NOMO-1 treated with dmso at 0.1 percent for 144 hours (cell line): ENCODE data around the gene ASB9.
"Not testable (repeated sequence)": the region's sequence is repeated elsewhere in the genome, so short reads cannot be mapped to it uniquely, and the experiment has no call there.

Experiments used
- DNase-seq: peaks from one replicate; lab custom pipeline; 2025; ENCODE audit not compliant: unreplicated experiment; lab: John Stamatoyannopoulos, UW

The ASB9 gene

DNA sequence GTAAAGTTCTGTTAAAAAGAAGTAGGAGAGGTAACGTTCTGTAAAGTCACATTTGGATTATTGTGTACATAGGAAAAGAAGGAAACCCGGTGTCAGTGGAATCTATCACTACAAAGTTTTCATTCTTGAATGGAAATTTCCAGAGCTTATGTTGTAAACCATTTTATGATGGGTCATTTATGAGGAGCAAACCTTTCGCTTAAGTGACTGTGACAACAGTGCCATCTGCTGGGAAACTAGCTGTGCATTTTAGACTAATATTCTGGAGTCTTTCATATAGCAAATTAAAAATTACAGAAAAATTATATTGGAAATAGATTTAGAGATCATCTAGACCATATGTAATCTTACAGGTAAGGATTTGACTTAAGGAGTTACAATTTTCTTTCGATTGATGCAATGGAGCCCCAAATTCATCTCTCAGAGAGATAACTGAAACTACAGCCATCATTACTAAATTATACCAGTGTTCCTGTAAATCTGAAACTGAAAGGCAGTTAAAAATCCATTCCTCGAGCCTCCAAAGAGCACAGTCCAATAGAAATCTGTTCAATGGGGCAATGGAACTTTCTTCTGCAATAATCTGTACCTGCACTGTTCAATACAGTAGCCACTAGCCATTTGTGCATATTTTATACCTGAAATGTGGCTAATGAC, 26.9 kb downstream of the ASB9 start:
- no peak for DNase-seq

DNA sequence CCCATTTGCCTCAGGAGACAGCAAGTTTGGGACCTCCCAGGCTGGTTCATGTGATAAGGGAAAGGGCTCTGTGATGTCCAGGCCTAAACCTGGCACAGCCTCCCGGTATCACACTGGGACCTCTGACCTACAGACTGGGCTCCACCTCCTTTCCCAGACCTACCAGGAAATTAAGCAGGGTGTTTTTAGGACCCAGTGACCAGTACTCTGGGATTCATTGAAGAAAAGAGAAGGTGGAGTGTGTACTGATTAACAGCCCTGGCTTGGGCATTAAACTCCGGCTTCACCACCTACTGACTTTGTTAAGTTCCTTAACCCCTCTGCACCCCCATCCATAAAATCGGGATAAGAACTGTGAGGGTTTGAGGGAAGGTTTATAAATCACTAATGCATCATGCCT, 28.6 kb downstream of the ASB9 start:
- DNase-seq: no peak

GRCh38 chrX:15240414-15240813, 29.5 kb downstream of the ASB9 start:
- DNase-seq: no peak

- no peak for DNase-seq
These were observed 33.7 kb downstream of the ASB9 start for GRCh38 chrX:15236146-15236545.

DNA sequence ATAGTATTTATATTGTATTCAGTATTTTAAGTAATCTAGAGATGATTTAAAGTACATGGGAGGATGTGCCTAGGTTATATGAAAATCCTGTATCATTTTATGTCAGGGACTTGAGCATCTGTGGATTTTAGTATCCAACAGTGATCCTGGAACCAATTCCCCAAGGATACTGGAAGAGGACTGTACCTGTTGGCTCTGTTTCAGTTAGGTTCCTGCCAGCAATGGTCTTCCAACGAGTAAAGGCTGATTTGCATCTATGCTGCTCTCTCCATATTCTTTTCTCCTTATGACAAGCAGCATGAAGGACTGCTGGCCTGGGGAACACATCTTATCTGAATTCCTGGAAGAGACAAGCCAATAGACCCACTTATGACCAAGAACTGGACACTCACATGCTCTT, 34.9 kb downstream of the ASB9 start:
- no peak for DNase-seq

DNA sequence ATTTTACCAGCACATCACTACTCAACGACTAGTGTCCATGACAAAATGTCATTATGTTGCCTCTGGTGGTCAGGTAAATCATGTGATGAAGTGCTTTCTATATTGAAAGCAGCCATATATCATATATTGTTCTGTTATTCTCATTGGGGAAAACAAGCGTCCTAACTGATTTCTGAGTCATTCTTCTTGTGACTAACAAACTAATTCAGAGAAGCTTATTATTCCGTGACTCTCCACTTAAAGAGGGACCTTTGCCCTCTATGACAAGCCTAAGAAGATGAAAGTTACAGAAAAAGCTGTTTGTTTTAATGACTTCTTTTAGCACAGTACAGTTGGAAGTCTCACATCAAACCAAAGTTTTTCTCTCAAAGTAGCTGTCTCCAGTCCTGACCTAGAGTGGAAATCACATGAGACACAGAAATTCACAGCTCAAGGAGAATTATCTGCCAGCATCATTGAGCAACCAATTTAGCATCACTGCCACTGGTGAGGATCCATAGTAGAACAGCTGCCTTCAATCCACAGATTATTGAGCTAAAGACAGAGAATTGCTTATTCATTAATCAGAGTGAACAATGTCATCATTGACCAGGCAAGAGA, 36.4 kb downstream of the ASB9 start:
- DNase-seq: no peak

DNA sequence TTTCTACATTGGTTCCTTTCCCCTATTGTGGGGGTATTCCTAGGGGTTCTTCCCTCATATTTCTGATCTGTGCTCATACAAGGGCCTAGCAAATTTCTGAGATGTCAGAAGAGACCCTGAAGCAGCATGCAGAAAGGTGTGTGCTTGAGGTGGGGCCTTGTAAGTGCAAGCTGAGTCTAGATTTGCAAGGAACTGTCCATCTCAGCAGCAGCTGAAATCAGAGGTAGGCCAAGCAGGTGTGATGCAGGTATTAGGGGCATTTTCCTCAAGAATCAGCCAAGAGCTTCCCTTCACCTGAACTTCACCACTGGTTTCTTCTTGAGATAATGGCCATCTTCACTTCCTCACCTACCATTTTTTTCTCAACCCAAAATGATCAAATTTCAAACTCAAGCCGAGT, 45.1 kb downstream of the ASB9 start:
- no peak for DNase-seq

DNA sequence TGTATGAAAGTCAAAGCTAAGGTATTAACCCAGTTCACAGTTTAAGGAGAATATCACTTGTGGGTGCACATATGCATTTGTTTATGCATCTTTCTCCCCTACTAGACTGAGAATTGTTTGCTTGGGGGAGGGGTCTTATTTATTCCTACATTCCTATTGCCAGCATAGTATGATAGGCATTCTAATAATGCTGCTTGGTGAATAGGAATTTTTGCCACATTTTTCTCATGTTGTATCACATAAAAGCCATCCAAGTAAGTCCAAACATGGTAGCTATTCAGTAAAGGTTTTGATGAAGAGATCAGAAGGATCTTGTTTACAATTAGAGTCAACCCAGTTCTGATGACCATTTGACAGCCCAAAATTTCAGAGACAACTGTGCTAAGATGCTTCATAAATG, 48.6 kb downstream of the ASB9 start:
- no peak for DNase-seq

- no peak for DNase-seq
These were observed 52.7 kb downstream of the ASB9 start for GRCh38 chrX:15217161-15217560.

- DNase-seq: no peak
These were observed 53.6 kb downstream of the ASB9 start for GRCh38 chrX:15216280-15216679.

- DNase-seq: no peak
These were observed 54.5 kb downstream of the ASB9 start for GRCh38 chrX:15215366-15215765.

DNA sequence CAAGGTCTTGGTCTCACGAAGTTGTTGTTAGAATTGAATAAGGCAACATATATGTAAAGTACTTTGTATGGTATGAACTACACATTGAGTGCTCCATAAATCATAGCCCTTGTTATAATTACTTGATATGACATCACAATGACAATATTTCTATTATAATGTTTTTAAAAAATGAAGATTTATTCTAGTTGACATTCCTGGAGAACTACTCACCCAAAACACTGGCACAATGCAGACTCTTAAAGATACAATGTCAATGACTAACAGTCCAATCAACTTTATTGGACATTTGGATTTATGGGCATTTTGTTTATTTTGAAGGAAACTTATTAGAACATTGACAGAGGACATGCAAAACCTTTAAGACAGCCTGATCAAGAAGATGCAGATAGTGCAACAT, 55.3 kb downstream of the ASB9 start:
- DNase-seq: no peak

- no peak for DNase-seq
These were observed 60.8 kb downstream of the ASB9 start for GRCh38 chrX:15209096-15209495.

DNA sequence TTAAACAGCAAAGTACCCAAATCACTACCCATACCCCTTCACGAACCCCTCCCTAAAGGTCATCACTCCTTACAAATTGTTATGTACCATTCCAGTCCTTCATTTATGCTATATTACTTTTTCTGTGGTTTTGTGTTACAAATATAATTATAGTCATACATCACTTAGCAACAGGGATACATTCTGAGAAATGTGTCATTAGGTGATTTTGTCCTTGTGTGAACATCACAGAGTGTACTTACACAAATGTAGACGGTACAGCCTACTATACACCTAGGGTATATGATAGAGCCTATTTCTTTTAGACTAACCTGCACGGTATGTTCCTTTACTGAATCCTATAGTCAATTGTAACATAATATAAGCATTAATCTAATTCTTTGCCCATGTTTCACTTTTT, 61.9 kb downstream of the ASB9 start:
- no peak for DNase-seq

DNA sequence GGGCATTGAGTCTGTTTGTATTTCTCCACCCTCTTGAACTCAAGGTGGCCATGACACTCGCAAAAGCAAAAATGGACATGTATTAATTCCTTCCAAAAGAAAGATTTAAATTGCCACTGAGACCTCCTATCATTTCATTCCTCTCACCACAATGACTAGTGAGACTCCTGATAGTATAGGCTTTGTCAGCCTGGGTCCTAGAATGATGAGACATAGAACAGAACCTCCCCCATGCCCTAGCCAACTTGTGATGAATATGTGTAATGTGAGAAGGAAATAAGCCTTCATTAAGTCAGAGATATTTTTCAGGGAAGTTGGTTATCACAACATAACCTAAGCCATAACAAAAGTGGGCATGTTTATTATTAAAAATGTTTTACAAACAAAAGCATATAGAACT, 62.5 kb downstream of the ASB9 start:
- DNase-seq: no peak

DNA sequence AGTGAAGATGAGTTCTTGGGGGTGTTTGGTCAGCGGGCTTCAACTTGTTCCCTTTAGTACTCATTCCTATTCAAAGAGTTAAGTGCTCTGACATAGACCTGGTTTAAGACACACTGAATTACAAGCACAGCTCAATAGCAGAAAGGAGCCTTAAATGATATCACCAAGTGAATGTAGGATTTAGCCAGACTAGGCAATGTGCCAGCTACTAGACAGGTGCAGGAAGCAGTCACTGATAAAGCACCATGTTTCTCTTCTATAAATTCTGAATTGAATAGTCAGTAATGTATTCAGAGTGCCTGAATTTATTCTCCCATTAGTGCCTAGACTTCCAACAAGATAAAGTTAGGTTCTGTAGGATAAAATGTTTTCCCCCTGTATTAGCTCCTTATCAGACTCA, 63.6 kb downstream of the ASB9 start:
- DNase-seq: no peak

DNA sequence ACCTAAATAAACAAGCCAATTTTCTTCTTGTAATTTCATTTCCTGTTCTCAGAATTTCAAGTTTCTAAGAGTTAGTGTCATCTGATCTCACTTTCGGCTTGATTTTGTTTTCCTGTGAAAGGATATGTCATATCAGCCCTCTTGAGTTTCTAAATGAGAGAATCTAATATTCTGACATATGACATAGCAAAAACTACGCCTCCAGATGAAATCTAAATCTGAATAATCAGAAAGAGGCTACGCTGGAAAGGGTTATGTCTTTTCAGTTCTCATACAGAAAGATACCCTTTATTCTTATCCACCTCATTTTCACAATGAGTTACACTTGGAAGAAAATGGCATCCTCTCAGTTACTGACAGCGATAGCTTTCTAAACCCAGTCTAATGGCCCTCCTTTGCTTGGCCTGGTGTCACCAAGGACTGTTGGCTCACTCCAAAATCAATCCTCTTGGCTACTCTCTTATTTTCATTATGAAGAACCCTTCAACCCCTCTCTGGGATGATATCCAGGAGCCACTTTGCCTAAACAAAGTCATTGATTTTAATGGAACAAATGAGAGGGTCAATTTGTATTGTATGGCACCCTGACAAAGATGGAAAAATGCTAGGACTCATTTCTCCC, 65.6 kb downstream of the ASB9 start:
- DNase-seq: no peak

DNA sequence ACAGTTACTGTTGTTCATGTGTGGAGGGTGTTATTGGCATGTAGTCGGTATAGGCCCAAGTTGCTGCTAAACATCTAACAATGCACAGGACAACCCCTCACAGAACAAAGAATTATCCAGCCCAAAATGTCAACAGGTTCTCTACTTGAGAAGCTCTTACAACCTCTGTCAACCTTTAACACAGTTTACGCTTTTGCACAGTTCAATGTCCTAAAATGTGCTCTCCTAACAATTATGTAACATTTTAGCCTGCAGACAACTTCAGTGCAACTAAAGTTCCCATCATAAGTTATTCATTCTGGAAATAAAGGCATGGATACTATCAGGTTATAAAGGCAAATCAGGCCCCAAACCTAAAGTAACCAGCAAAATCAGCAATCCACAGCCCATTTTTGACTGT, 66.2 kb downstream of the ASB9 start:
- no peak for DNase-seq

- DNase-seq: no peak
These were observed 67.3 kb downstream of the ASB9 start for GRCh38 chrX:15202454-15203177.

- DNase-seq: no peak
These were observed 69.0 kb downstream of the ASB9 start for GRCh38 chrX:15200871-15201270.

- not testable (repeated sequence) for DNase-seq
These were observed 71.2 kb downstream of the ASB9 start for GRCh38 chrX:15198608-15199202.

- DNase-seq: no peak
These were observed 75.7 kb downstream of the ASB9 start for GRCh38 chrX:15194146-15194545.
